Adipocyte (in vitro differentiated cells): ENCODE results near the gene NSG2.
"Not testable (repeated sequence)": the region's sequence is repeated elsewhere in the genome, so short reads cannot be mapped to it uniquely, and the experiment has no call there.

Experiments
- DNase-seq: peaks from one replicate; pipeline ENCODE4 v3.0.0-alpha.2; 2015; ENCODE audit warnings: low read depth
- H3K27me3 ChIP-seq: replicated peaks from 2 replicates; pipeline ENCODE4 v1.7.0; 2013; ENCODE audit warnings: mild to moderate bottlenecking, low read length, moderate library complexity; ENCODE audit not compliant: control insufficient read depth, insufficient read depth
- H3K36me3 ChIP-seq: 2 replicates; pipeline ENCODE4 v1.7.0; 2013; ENCODE audit warnings: low read length, mild to moderate bottlenecking, moderate library complexity; ENCODE audit not compliant: control insufficient read depth, insufficient read depth, severe bottlenecking
- H3K4me1 ChIP-seq: 2 replicates; pipeline ENCODE4 v1.7.0; 2013; ENCODE audit warnings: mild to moderate bottlenecking, low read length, moderate library complexity; ENCODE audit not compliant: control insufficient read depth, insufficient read depth
- H3K4me3 ChIP-seq: 2 replicates; pipeline ENCODE4 v1.7.0; 2013; ENCODE audit warnings: mild to moderate bottlenecking, low read length, moderate library complexity
- H3K9ac ChIP-seq: 2 replicates; pipeline ENCODE4 v1.7.0; 2013; ENCODE audit warnings: mild to moderate bottlenecking, low read length, moderate library complexity
- H3K9me3 ChIP-seq: 2 replicates; pipeline ENCODE4 v1.7.0; 2013; ENCODE audit warnings: mild to moderate bottlenecking, low read length, moderate library complexity; ENCODE audit not compliant: control insufficient read depth

Gene NSG2

DNA sequence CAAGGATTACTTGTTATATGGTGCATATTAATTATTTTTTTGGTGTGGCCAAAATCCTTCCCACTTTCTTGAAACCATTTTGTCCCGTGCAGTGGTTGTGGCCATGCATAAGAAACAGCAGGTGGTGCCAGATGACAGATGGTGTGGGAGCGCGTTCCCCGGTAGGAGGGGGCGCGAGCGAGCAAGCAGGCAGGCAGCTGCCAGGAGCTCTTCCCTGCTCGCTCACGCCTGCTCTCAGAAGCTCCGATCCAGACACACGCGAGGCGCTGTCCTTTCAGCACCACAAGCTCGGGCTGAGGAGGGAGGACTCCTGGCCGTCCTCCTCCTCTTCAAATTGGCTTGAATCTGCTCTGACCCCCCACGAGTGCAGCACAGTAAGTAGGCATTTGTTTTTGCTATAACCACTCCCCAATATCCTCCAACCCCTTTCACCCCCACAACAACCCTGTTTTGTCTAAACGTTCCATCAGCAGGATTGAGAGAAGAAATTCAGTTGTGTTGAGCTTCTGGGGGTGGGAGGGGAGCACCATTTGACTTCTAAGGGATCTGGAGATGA lies at the start of gene NSG2:
Gene NSG2, plus strand, starts transcription at position 237 of the 556 bp plus-strand sequence. CDS start 1,050 bp downstream, outside the sequence.
- Histone ChIP-seq H3K4me3 (no peak within 1 kb of the TSS), H3K9me3 (no peaks in the 10 kb centered on the region), H3K9ac (no peak within 1 kb of the TSS), H3K27me3 (peaks cover 22% of the 10 kb centered on the region), H3K36me3 (no peaks in the 10 kb centered on the region), H3K4me1 (no peaks in the 10 kb centered on the region)
- peak; percentile 81 for DNase-seq

DNA sequence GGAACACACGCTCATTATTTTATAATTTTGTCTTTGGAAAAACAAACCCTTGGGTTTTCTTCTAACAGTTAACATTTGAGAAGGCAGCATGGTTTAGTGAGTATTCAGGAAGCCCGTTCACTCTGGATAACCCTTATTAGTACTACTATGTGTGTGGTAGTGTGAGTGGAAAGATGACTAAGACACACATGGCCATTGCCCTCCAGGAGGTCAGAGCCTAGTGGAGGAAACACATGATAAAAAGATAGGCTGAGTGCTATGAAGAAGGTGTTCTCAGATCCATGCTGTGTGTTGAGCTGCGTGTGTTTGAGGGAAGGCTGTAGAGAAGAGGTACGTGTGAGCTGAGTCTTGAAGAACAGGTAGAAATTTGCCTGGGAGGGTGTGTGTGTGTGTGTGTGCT lies 48.2 kb upstream of the NSG2 start:
- Histone ChIP-seq H3K9ac (no peak overlapping the region), H3K4me3 (no peak overlapping the region), H3K36me3 (no peaks in the 10 kb centered on the region), H3K9me3 (no peaks in the 10 kb centered on the region), H3K4me1 (no peaks in the 10 kb centered on the region), H3K27me3 (peaks cover 17% of the 10 kb centered on the region)
- DNase-seq, result no peak

DNA sequence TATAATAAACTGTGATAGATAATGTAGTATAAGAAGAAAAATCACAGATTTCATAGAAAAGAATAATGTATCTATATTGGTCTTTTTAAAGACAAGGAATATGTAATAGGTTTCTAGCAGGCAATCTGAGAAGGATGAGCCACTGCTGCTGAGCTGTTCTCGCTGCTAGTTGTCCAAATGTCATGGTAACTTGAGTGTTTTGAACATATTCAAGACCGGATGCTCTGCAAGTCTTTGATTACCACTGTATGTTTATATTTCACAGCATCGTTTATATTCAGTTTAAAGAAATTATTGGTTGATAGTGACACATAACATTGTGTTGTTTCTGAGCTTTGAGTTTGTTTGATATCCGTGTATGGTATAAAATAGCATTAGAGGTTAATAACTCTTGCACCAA lies 47.0 kb upstream of the NSG2 start:
- no peaks in the 10 kb centered on the region for H3K36me3 ChIP-seq
- DNase-seq, result no peak
- H3K9ac ChIP-seq, result no peak overlapping the region
- no peaks in the 10 kb centered on the region for H3K9me3 ChIP-seq
- peaks cover 17% of the 10 kb centered on the region for H3K27me3 ChIP-seq
- no peak overlapping the region for H3K4me3 ChIP-seq
- H3K4me1 ChIP-seq, result no peaks in the 10 kb centered on the region

DNA sequence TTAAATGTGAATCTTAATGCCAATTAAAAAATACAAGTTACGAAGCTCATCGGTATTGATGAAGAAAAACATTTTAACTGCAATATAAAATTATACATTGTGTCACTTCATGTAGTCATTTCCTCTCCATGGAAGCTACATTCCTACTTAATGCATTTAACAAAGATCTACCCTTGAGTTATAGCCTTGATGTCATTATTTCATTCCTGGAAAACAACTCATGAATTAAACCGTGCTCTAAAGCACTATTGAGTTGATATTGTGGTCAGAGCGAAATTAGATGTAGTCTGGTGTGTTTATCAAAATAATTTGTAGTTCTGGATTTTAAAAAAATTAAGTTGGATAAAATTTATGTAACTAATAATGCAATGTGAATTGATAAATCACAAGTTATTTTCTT lies 45.4 kb upstream of the NSG2 start:
- Histone ChIP-seq H3K9me3 (no peaks in the 10 kb centered on the region), H3K27me3 (peaks cover 17% of the 10 kb centered on the region), H3K4me3 (no peak overlapping the region), H3K4me1 (no peaks in the 10 kb centered on the region), H3K36me3 (no peaks in the 10 kb centered on the region), H3K9ac (no peak overlapping the region)
- DNase-seq, result no peak

DNA sequence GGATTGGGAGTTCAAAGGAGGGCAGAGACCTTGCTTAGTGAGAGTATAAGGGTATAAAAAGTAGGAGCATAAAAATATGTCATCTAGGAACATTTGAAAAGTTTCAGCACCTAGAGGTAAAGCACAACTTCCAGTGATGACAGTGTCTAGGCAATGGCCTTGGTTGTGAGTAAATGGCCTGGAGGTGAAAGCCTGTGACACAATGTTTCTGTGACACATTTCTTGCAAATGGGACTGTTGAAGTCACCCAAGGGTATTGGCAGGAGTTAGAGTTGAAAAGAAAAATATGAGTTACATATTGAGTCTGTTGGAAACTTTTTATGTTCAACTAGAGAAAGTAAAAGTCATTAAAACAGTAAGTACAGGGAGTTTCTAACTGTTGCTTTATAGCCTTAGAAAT lies 41.7 kb upstream of the NSG2 start:
- H3K9ac ChIP-seq, result no peak overlapping the region
- H3K36me3 ChIP-seq, result no peaks in the 10 kb centered on the region
- H3K4me3 ChIP-seq, result no peak overlapping the region
- no peak for DNase-seq
- no peaks in the 10 kb centered on the region for H3K9me3 ChIP-seq
- no peaks in the 10 kb centered on the region for H3K4me1 ChIP-seq
- peaks cover 6% of the 10 kb centered on the region for H3K27me3 ChIP-seq

DNA sequence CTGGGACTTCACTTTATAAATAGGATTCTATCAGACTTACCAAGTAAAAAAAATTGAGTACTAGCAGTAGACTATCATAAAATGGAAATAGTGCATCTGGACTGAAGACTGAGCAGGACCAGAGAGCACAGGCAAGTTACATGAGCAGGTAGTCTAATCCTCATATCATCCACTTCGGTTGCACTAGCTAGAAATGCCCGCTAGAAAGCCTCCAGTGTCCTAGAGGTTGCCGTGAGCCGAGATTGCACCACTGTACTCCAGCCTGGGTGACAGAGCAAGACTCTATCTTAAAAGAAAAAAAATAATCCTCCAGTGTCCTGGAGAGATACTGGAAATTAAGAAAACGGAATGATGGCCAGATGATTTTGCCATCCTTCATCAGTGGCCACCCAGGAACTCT lies 36.6 kb upstream of the NSG2 start:
- Histone ChIP-seq H3K9me3 (no peaks in the 10 kb centered on the region), H3K9ac (no peak overlapping the region), H3K27me3 (peaks cover 6% of the 10 kb centered on the region), H3K36me3 (no peaks in the 10 kb centered on the region), H3K4me1 (no peaks in the 10 kb centered on the region), H3K4me3 (no peak overlapping the region)
- DNase-seq, result no peak

DNA sequence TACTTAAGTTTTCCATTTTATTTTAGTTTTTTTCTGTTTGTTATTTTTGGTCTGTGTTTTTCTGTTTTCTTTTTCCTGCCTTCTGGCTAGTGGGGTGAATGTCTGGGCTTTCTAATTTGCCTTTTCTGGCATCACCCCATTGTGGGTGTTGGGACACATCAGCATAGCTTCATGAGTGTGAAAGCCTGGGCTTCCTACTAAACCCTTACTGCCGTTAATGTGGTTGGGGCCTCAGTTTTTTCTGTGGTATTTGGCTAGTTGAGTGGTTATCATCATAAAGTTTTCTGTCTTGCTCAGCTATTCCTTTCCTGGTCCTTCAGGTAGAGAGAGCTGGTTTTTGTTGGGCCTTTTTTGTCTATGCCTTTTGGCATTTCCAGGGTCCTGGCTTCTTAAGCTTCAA lies 35.1 kb upstream of the NSG2 start:
- Histone ChIP-seq H3K36me3 (no peaks in the 10 kb centered on the region), H3K9me3 (no peaks in the 10 kb centered on the region), H3K9ac (no peak overlapping the region), H3K4me1 (no peaks in the 10 kb centered on the region), H3K4me3 (no peak overlapping the region), H3K27me3 (peaks cover 6% of the 10 kb centered on the region)
- DNase-seq, result no peak

DNA sequence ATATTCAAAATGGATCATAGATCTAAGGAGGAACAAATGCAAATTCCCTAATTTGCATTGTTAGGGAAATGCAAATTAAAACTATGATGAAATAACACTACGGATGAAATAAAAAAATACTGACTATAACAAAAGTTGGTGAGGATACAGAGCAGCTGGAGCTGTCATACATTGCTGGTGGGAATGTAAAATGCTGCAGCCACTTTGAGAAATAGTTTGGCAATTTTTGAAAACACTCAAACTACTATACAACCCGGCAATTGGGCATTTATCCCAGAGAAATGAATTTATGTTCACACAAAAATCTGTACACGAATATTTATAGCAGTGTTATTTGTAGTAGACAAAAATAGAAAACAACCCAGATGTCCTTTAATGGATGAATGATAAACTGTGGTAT lies 34.1 kb upstream of the NSG2 start:
- no peak for DNase-seq
- Histone ChIP-seq H3K4me1 (no peaks in the 10 kb centered on the region), H3K9ac (no peak overlapping the region), H3K9me3 (no peaks in the 10 kb centered on the region), H3K36me3 (no peaks in the 10 kb centered on the region), H3K27me3 (peaks cover under 1% of the 10 kb centered on the region), H3K4me3 (no peak overlapping the region)

DNA sequence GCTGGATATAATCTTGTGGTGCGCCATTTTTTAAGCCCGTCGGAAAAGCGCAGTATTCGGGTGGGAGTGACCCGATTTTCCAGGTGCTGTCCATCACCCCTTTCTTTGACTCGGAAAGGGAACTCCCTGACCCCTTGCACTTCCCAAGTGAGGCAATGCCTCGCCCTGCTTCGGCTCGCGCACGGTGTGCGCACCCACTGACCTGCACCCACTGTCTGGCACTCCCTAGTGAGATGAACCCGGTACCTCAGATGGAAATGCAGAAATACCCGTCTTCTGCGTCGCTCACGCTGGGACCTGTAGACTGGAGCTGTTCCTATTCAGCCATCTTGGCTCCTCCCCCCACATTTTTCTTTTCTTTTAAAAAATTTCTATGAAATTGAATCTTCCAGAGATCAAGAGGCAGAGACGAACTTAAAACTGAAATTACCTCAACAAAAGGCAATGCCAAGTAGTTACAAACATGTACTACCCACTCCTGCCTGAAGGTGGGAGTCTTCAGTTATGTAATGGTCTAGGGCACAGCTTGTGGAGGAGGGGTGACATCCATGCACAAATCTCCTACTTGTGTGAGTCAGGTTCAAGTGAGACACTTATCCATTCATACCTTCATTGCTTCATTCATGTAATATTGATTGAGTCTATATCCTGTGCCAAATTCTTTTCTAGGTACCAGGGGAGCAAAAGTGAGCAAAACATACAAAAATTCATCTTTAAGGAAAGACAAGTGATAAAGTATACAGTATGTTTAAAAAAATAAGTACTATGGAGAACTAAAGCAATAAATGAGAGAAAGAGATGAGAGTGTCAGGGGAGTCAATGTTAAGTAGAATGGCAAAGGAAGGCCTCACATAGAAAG lies 25.2 kb upstream of the NSG2 start:
- H3K9ac ChIP-seq, H3K4me1 ChIP-seq, H3K36me3 ChIP-seq, H3K4me3 ChIP-seq, H3K9me3 ChIP-seq: not testable (repeated sequence)
- peak; percentile 42 for DNase-seq
- peaks cover 12% of the 10 kb centered on the region for H3K27me3 ChIP-seq

DNA sequence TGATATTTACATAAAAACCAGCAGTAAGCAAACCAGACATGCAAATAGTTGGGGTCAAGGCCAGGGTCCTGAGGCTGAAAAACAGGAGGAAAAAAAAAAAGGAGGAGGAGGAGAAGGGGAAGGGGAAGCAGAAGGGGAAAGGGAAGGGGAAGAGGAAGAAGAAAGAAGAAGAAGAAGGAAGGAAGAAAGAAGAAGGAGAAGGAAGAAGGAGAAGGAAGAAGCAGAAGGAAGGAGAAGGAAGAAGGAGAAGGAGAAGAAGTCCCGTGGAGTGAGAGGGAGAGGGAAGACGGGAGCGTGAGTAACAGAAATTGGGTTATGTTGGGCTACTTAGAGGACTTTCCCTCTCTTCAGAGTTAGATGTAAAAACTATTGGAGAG lies 24.6 kb upstream of the NSG2 start:
- DNase-seq, result no peak
- H3K27me3 ChIP-seq, result peaks cover 12% of the 10 kb centered on the region
- H3K9ac ChIP-seq, result no peak overlapping the region
- no peak overlapping the region for H3K4me3 ChIP-seq
- no peaks in the 10 kb centered on the region for H3K4me1 ChIP-seq
- no peaks in the 10 kb centered on the region for H3K36me3 ChIP-seq
- H3K9me3 ChIP-seq, result no peaks in the 10 kb centered on the region

DNA sequence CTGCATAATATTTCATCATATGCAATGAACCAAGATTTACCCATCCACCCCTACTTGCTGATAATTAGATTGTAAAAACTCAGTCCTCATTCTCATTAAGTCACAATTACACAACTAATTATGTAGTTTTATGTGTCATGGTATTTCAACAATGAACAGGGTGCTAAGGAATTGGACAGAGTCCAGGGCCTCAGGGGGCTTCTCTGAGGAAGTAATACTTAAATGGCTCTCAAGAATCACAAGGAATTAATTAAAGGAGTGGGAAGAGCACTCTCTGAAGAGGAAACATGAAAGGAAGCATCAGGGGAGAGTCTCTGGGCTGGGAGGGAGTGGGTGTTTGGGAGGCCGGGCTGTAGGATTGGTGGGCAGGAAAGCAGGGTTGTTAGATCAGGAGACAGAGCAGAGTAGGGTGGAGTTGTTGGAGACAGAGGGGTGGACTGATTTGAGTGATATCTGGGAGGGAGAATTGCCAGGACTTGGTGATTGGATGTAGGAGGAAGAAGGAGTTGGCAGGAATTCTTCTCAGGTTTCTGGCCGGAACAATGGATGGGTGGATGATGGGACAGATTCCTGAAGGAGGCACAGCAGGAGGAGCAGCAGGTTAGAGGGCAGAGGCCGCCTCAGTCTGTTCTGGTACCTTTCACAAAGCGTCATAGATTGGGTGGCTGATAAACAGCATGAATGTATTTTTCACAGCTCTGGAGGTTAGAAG lies 23.0 kb upstream of the NSG2 start:
- DNase-seq, result no peak
- Histone ChIP-seq H3K36me3 (no peaks in the 10 kb centered on the region), H3K4me1 (no peaks in the 10 kb centered on the region), H3K4me3 (no peak overlapping the region), H3K9ac (no peak overlapping the region), H3K9me3 (peaks cover 2% of the 10 kb centered on the region), H3K27me3 (peaks cover 21% of the 10 kb centered on the region)
